Measurements from ENCODE around the gene TLE4. TPM values are rescaled to one million over a fixed set of nuclear protein-coding genes. Genes with fewer than 3 reads are reported as not detected.

The TLE4 gene
- total and polyA plus RNA-seq, 10 of the 15 experiments (the other 5 are each of a cell fraction or from before 2014, with no cell fraction given), result 5.3 to 53.3 (median 23.3) TPM

DNA sequence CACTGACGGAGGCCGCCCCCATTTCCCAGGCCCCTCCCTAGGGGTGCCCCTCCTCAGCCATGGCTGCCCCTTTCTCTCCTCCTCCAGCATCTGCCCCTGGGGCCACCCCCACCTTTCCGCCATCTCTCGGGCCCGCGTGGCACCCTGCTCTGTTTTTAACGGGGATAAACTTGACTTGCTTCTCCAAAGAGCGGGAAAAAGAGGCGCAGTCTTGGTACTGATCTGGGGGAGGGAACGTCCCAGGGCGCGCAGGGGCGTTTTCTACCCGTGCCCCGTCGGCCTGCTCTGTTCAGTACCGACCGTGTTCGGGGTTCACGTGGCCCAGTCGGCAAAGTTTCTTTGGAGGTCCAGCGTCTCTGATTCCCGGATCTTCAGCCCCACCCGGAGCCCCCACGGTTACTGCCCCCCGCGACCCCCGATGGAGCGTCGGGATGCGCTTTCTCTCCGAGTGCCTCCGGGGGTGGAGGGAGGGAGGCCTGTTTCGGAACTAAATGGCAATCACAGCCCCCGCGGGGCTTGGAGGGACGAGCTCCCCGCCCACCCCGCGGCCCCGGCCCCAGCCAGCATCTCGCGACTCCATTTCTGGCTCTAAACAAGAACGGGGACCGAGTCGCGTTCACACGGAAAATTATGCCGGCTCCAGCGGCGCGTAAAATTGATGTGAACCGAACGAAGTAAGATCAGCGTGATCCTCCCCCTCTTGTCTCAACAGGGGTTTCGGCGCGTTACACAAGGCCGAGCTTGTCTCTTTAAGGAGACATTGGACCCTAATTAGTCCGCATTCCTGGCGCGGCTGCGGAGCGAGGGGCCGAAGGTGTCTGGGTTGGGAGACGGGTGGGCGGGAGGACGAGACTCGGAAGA, 1.1 kb upstream of the TLE4 start (continued):
- TF ChIP-seq, protein P1, sequence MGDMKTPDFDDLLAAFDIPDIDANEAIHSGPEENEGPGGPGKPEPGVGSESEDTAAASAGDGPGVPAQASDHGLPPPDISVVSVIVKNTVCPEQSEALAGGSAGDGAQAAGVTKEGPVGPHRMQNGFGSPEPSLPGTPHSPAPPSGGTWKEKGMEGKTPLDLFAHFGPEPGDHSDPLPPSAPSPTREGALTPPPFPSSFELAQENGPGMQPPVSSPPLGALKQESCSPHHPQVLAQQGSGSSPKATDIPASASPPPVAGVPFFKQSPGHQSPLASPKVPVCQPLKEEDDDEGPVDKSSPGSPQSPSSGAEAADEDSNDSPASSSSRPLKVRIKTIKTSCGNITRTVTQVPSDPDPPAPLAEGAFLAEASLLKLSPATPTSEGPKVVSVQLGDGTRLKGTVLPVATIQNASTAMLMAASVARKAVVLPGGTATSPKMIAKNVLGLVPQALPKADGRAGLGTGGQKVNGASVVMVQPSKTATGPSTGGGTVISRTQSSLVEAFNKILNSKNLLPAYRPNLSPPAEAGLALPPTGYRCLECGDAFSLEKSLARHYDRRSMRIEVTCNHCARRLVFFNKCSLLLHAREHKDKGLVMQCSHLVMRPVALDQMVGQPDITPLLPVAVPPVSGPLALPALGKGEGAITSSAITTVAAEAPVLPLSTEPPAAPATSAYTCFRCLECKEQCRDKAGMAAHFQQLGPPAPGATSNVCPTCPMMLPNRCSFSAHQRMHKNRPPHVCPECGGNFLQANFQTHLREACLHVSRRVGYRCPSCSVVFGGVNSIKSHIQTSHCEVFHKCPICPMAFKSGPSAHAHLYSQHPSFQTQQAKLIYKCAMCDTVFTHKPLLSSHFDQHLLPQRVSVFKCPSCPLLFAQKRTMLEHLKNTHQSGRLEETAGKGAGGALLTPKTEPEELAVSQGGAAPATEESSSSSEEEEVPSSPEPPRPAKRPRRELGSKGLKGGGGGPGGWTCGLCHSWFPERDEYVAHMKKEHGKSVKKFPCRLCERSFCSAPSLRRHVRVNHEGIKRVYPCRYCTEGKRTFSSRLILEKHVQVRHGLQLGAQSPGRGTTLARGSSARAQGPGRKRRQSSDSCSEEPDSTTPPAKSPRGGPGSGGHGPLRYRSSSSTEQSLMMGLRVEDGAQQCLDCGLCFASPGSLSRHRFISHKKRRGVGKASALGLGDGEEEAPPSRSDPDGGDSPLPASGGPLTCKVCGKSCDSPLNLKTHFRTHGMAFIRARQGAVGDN (IDR thresholded peaks at IDR 0.05), result no peak
- TF ChIP-seq SPI1 (IDR thresholded peaks at IDR 0.05; ENCODE audit: borderline replicate concordance, insufficient read depth, low read depth, low read length) (no peak), RB1 (IDR thresholded peaks at IDR 0.05; ENCODE audit: borderline replicate concordance) (peak; percentile 54; the same call in 1 of the 2 replicates), EGR1 (IDR thresholded peaks at IDR 0.05; ENCODE audit: borderline replicate concordance in 1 of 2, low read depth in 2 of 2, low read length in 2 of 2) (peak in 1 of 2 experiments; percentile 40; a peak in 1 of 3 replicates), POLR2AphosphoS5 (IDR thresholded peaks at IDR 0.05; ENCODE audit: low read length) (no peak; the same call in 1 of the 2 replicates), SRF (IDR thresholded peaks at IDR 0.05; ENCODE audit: low read depth in 2 of 2, low read length in 2 of 2) (no peak)
- TF ChIP-seq, protein P2, sequence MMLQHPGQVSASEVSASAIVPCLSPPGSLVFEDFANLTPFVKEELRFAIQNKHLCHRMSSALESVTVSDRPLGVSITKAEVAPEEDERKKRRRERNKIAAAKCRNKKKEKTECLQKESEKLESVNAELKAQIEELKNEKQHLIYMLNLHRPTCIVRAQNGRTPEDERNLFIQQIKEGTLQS (IDR thresholded peaks at IDR 0.05; ENCODE audit: borderline replicate concordance, extremely low read depth, low read depth, low read length), result no peak
- TF ChIP-seq, protein P3, sequence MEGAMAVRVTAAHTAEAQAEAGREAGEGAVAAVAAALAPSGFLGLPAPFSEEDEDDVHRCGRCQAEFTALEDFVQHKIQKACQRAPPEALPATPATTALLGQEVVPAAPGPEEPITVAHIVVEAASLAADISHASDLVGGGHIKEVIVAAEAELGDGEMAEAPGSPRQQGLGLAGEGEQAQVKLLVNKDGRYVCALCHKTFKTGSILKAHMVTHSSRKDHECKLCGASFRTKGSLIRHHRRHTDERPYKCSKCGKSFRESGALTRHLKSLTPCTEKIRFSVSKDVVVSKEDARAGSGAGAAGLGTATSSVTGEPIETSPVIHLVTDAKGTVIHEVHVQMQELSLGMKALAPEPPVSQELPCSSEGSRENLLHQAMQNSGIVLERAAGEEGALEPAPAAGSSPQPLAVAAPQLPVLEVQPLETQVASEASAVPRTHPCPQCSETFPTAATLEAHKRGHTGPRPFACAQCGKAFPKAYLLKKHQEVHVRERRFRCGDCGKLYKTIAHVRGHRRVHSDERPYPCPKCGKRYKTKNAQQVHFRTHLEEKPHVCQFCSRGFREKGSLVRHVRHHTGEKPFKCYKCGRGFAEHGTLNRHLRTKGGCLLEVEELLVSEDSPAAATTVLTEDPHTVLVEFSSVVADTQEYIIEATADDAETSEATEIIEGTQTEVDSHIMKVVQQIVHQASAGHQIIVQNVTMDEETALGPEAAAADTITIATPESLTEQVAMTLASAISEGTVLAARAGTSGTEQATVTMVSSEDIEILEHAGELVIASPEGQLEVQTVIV (IDR thresholded peaks at IDR 0.05; ENCODE audit: borderline replicate concordance, partially characterized antibody), result no peak
